ENCODE results near the gene KLK15.
A peak's percentile ranks its signal among the peaks of the same experiment; 100 is the strongest.

The KLK15 gene

DNA sequence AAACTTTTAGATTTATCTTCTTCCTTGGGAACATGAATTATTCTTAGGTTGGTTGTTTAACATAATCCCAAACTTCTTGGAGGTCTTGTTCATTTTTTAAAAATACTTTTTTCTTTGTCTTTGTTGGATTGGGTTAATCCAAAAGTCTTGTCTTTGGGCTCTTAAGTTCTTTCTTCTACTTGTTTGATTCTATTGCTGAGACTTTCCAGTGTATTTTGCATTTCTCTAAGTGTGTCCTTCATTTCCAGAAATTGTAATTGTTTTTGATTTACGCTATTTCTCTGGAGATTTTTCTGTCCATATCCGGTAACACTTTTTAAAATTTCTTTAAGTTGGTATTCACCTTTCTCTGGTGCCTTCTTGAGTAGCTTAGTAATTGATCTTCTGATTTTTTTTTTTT lies 9.8 kb upstream of the KLK15 start:
- no peak for DNase-seq

DNA sequence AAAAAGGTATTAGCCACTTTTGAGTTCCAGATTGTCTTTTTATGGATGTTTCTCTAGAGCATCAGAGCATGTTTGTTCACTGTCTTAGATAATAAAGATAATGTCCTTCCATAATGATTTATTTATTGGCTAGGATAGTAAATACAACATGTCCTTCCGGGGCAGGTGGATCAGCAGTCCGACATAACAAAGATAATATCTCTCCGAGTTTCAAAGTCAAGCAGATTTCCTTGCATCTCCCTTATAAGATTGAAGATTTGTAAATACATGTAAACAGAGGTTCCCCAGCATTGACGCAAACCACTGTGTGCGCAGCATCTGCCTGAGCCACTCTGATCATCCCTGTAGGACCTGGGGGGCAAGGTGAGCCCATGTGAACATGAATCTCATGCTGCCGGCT lies 8.8 kb upstream of the KLK15 start:
- no peak for DNase-seq

DNA sequence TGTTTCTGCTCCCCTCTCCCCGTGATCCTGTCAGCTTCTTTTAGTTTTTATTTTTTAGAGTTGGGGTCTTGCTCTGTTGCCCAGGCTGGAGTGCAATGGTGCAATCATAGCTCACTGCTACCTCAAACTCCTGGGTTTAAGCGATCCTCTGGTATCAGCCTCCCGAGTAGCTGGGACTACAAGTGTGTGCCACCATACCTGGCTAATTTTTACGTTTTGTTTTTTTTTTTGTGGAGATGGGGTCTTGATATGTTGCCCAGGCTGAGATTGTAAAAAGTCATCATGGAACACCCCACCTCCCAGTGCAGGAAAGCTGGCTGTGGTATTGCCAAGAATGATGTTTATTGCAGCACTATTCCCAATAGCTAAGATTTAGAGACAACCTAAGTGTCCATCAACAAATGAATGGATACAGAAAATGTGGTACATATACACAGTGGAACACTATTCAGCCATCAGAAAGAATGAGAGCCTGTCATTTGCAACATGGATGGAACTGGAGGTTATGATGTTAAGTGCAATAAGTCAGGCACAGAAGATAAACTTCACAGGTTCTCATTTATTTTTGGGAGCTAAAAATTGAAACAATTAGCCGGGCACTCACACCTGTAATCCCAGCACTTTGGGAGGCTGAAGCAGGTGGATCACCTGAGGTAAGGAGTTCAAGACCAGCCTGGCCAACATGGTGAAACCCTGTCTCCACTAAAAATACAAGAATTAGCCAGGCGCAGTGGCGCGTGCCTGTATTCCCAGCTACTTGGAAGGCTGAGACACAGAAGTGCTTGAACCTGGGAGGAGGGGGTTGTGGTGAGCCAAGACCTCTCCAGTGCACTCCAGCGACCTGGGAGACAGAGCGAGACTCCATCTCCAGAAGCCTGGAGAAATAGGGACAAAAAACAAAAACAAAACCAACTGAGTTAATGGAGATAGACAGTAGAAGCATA lies 6.6 kb upstream of the KLK15 start:
- no peak for DNase-seq

DNA sequence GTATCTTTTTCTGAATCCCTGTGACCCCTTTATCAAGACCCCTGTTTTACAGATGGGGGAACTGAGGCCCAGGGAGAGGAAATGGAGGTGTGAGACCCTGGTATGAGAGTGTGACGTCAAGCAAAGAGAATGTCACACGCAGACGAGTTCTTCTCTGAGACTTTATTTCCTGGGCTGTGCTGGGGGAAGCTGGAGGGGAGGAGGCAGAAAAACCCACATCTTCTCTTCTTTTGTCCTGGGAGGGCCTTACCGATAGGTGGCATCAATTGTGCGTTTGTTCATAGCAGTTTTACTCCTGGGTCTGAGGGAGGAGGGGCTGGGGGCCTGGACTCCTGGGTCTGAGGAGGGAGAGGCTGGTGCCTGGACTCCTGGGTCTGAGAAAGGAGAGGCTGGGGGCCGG lies 4.9 kb upstream of the KLK15 start:
- no peak for DNase-seq

DNA sequence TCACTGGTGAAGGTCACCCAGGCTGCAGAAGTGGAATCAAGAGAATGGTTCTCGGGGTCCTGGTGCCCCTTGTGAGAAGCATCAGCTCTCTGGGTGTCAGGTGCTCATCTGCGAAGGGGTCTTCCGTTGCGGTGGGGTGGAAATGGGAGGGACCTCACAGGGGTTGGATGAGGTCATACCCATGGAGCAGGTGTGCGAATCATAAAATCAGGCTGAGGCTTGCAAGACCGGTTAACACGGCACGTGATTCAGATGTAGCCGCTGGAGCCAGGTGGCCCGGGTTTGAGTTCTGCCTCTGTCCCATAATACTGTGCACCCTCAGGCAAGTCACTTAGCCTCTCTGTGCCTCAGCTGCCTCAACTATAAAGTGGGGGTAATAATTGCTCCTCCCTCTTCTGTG lies 3.9 kb upstream of the KLK15 start:
- DNase-seq: no peak

DNA sequence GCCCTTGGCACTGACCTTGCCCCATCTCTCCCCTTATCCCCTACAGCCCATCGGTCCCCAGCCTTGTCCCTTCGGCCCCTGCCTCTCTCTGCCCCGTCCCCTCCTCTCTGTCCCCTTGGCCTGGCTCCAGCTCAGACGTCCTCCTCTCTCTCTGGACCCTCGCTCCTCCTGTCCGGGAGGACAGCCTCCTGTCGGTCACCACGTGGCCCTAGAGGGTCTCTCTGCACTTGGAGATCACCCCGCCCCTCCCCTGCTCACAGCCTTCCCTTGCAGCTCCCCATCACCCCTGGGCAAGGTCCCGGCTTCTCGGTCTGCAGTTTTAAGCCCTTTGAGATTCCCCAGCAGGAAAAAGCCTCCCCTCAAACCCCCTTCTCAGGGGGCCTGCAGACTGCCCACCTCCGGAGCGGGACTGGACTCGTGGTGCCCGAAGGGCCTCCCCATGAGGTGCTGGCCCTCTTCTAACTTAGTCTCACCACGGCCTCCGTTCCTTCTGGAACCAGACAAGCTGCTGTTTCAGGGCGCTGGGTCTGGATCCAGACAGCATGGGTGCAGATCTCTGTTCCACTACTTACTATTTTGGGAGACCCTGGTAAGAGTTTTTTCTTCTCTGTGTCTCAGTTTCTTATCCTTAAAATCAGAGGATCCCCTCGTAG lies 3.3 kb upstream of the KLK15 start:
- DNase-seq: no peak

DNA sequence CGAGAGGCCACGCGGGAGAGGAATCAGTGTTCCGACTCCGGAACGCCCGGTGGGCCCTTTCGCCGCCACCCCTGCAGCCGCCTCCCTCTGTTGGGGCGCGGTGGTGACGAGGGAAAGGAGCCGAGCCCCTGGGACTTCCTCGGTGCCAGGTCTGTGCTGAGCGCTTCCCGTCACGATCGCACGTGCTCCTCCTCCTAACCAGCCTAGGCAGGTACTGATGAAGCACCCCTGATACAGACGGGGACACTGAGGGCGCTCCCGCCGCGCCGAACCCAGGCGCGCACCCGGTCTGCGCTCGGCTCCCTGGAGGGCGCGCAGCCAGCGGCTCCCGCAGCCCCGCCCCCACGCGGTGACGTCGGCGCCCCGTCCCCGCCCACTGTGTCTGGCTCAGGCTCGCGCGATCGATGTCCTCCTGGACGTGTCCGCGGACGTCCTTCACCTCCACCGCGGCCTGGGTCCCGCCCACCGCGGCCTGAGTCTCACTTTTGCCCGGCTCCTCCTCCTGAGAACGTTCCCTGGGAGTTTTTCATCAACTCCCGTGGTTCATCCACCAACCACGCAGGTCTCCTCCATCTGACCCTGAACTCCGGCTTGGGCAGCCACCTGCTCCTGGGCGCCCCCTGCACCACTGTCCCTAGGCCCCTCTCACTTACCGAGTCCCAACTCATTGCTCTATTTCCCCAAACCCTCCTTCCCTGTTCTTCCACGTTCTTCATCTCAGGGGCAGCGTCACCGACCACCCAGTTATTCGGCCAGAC lies 2.6 kb upstream of the KLK15 start:
- DNase-seq: peak; percentile 64

DNA sequence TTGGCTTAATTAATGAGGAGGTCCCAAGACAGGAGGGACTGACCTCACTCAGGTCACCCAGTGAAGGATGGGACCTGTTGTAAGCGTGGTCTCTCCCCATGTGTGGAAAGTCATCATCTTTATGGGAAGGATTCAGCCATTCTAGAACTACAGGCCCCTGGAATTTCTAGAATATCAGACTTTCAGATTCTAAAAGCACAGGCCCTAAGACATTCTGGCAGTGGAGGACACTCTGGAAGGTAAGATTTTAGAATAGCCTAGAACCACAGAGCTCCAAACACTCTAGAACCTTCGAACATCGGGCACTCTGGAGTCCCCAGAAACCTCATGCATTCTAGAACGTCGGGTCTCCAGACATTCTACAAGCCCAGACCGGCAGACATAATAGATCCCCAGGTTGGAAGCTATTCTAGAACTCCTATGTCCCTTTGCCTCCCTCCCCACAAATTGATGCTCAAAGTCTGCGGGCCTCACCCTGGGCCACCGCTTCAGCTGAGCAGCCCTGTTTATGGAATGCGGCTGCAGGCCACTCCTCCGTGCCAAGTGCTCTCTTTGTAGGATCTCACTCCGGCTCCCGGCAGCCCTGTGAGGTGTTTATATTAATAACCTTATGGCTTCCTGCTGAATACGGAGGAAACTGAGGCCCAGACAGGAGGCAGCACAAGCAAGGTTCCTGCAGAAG lies 1.9 kb upstream of the KLK15 start:
- DNase-seq: no peak

DNA sequence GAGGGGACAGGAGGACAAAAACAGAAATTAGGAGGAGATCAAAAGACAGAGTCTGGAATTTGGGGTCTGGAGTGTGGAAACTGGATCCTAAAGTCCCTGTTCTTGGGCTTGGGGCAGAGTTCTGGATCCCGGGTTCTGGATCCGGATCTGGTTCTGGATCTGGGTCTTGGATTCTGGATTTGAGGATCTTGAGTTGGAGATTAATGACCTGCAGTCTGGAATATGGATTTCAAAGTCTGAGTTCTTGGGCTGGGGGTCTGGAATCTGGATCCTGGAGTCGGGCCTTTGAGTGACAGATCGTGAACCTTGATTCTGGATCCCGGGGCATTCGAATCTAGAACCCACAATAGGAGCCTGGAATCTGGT lies 411 bp upstream of the KLK15 start:
- no peak for DNase-seq

DNA sequence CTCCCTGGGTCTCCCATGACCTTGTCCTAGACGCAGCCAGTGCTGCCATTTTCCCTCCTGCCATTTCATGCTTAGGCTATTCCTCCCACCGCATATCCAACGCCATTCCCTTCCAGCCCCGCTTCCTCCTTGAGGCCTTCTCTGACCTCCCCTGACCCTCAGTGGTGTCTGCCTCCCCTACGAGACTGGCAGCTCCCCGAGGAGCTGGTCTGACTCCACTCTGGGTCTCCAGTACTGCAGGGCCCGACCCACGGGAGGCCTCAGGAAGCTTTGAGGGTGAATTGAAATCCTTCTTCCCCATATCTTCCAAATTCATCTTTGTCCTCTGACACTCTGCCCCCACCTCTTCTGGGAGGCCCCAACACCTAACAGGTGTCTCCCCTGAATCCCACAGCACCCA lies 708 bp downstream of the KLK15 start:
- DNase-seq: no peak

DNA sequence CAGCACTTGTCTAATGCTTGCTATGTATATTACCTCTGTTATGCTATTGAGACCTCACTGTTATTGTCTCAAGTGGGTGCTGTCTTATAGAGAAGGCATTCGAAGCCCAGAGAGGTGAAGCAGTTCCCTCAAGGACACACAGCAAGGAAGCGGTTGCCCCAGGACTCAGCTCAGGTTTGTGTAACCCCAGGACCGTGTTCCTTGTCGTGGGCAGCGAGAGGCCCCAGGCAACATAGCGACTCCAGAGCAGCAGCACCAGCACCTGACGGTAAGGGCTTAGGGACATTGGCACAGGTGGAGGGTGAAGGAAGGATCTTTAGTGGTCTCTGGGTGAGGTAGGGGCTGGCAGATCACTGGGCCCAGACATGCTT lies 2.4 kb downstream of the KLK15 start:
- DNase-seq: no peak

DNA sequence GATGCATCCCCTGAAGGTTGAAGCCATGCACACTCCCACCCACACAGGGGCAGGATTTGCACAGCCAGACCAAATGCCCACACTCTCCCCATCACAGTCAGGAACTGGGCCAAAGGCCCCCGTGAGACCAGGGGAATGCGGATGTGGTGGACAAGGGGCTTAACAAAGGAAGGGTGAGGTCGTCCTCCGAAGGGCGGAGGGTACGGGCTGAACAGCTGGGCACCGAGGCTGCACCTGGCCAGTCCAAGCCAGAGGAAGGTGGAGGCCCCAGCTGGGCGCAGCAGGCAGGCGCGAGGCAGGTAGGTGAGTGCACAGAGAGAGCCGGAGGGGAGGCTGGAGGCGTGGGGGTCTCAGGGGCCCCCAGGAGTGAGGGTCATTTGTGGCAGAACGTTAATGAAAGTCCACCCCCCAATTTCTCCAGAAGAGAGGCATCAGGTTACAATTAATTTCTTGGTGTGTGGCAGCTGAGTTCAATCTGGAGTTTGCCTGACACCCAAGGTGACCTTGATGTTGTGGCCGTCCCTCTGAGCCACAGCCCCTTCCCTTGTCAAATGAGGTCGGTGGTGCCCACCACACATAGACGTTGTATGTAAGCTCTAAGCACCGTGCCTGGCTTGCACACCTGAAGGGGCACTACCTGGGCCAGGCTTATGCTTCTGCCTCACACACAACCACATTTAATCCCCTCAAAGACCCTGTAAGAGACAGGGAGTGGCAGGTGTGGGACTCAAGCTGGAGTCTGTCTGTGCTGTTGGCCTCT lies 2.9 kb downstream of the KLK15 start:
- DNase-seq: no peak

DNA sequence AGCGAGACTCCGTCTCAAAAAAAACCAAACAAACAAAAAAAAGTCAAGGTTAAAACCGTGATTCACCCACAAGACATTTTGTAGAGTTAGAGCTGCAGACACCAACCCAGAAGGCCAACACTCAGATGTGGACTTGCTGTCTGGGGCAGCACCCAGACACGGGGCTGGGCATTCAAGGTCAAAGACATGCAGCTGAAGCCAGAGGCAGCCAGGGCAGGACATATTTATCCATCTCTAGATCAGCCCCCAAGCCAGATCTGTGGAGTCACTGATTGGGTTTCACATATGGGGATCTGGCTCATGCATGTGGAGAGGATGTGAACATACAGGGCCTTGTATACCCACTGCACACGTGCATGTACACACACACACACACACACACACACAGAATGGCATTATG lies 3.6 kb downstream of the KLK15 start:
- DNase-seq: no peak

DNA sequence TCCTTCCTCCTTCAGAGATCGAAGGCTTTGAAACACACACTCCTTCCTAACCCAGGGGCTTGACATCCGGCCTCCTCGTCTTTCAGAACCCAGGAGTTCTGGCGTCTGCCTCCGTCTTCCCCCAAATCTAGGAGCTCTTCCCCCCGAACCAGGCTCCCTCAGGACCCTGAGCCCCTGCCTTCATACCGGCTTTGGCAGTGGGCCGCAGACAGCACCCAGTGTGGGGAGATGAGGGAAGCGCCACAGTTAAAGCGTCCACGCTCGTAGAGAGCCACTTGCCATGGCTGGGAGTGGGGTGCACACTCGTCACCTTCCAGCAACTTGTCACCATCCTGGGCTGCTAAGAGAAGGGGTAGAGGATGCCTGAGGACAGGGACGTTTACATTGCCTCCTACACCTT lies 5.9 kb downstream of the KLK15 start:
- DNase-seq: no peak

DNA sequence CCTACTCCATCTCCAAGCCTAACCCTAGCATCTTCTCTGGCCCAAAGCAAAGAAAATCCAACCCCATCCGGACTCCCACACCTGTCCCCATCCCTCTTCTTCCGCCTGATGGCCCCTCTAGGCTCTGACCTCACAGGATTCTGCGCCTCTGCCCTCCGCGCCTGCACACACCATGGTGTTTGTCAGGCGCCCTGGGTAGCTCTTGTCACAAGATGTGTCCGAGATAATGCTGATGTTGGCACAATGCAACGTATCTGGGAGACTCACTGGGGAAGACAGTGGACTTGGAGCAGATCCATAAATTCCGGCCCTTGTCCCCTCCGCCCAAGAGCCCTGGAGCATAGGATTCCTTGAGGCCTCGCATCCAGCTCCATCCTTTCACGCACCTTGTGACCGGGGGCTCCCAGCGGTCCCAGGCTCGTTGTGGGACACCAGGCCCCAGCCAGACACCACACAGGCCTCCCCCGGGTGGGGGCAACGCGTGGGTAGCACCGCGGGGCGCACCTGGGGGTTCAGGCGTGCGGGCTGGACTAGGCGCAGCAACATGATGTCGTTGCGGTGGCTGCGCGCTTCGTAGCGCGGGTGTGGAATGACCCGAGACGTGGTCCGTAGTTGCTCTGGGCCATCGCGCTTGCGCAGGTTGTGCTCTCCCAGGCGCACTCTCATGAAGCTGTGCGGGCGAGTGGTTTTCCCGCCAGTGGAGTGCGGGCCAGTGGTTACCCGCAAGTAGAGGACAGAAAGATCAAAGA lies 6.7 kb downstream of the KLK15 start:
- no peak for DNase-seq

DNA sequence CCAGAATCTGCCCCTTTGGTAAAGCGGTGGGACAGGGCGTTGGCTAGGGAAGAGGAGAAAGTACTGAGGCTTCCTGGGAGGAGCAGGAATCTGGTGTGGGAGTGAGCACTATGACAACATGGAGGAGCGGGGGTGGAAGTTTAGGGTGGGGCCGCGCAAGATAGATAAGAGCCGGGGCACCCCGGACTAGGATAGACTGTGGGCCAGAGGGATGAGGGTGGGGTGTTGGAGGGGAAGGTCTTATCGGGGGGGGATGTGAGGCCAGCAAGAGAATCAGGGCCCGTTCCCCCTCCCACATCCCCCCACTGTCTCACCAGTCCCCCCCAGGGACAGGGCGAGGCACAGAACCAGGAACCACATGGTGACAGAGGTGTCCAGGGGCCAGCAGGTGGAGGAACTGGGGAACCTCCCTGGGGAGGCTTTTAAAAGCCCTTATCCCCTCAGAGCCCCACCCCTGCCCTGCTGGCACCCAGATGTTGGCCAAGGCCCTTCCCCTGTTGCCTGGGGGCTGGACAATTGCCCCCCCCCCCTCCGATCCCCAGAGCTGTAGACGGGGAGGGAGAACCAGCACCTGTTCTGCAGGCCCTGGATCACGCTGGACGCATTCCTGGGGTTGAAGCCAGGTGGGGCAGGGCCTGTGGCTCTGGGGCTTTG lies 9.9 kb downstream of the KLK15 start, which contains the start of gene KLK1:
TSS of gene KLK1 (minus strand) at position 399 of the 654 bp plus-strand sequence. CDS start at position 360, 39 bp downstream.
- no peak for DNase-seq

DNA sequence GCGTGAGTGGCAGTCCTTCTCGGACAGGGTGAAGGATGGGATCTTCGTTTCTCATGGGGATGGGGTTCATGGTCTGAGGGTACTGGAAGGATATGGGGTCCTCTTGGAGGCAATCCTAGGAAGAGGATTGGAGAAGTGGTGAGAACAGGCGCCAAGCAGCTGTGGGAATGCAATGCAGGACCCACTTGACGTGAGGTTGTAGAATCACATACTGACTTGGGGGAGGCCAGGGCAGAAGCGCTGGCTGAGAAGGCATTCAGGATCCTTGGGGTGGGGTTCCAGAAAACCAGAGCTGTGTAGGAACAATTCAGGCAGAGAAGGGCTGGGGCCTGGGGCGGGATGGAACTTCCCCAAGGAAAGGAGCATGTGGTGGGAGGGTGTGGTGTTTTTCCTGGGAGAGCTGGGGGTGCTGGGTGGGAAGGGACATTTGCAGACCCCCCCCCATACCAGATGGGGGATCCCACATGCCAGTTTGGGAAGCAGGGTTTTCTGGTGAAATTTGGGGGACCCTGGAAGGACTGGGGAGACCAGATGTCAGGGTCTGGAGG lies 10.6 kb downstream of the KLK15 start:
- no peak for DNase-seq

DNA sequence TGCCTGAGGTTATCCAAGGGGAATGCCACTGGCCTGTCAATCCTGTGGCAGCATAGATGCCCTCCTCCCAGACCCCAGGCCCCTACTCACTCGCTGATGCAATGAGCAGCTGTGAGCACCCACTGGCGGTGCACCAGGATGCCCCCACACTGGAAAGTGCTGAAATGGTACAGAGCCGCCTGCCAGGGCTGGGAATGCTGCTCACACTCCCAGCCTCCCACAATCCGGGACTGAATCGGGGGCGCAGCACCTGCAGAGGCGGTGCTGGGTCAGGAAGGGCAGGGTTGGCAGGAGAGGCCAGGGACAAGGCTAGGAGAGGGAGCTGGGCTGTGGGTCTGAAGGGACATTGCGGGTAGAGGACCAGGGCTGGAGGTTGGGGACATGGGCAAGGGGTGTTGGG lies 11.8 kb downstream of the KLK15 start:
- no peak for DNase-seq

DNA sequence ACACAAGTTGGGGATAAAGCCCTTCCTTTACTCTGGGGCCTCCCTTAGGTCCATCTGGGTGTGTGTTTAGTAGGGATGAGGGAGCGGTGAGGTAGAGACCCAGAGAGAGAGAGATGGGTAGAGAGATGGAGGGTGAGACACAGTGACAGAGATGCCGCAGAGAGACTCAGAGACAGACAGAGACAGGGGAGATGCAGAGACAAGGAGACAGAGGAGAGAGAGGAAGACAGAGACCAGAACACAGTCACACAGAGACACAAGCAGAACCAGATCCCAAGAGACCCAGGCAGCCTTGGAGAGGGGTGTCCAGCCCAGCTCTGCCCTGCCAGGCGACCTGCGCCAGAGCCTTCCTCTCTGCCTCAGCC lies 12.1 kb downstream of the KLK15 start:
- no peak for DNase-seq

DNA sequence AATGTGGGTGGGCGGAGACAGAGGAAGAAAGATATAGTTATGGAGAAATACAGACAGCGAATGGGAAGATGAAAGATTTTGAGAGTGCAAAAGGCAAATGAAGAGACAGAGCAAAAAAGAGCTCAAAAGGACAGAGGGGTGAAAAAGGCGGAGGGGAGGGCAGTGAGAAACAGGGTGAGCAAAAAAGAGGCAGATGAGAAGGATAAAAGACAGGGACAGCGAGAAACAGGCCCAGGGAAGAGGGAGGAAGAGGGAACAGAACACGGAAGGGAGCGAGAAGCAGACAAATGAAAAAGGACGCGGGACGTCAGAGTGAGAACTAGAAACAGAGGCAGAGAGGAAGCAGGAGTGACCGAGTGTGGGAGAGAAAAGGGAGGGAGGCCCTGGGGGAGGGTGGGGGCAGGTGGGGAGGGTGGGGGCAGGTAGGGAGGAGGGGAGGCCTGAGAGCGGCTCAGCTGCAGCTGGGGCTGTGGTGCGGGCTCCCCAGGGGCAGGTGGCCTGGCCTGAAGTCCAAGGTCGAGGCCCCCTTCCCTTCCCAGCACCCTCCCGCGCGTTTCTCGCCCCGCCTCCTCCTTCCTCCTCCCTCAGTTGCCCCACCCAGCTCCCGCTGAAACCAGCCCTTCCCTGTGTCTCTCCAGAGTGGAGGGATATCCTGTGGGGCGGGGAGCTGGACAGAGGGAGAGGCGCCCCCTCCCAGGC lies 12.7 kb downstream of the KLK15 start:
- no peak for DNase-seq
